SK-N-SH (cell line): Measurements from ENCODE around the gene EXOC1.

ENCODE experiments used
- EP300 ChIP-seq, 2 experiments: IDR thresholded peaks; 2 replicates each; pipeline versions ENCODE4 v1.4.0 to v1.6.1; 2012; ENCODE audit warnings: borderline replicate concordance in 1 of 2, low read depth in 1 of 2, low read length in 1 of 2
- POLR2AphosphoS5 ChIP-seq: IDR thresholded peaks from 2 replicates; pipeline ENCODE4 v1.6.1; 2012; ENCODE audit warnings: low read depth, low read length
- TAF1 ChIP-seq: IDR thresholded peaks from 2 replicates; pipeline ENCODE4 v1.6.1; 2012; ENCODE audit warnings: low read depth, mild to moderate bottlenecking, low read length, moderate library complexity, borderline replicate concordance
- TF ChIP-seq, protein P1 (sequence below): fragments of 200-600 bp; sonication (generic); IDR thresholded peaks from 2 replicates; pipeline ENCODE4 v1.6.1; 2017; ENCODE audit warnings: antibody characterized with exemption, mild to moderate bottlenecking, moderate library complexity

GRCh38 chr4:55819634-55820033, 33.8 kb upstream of the EXOC1 start, which contains the start of gene EXOC1L:
- TF ChIP-seq, protein P1, sequence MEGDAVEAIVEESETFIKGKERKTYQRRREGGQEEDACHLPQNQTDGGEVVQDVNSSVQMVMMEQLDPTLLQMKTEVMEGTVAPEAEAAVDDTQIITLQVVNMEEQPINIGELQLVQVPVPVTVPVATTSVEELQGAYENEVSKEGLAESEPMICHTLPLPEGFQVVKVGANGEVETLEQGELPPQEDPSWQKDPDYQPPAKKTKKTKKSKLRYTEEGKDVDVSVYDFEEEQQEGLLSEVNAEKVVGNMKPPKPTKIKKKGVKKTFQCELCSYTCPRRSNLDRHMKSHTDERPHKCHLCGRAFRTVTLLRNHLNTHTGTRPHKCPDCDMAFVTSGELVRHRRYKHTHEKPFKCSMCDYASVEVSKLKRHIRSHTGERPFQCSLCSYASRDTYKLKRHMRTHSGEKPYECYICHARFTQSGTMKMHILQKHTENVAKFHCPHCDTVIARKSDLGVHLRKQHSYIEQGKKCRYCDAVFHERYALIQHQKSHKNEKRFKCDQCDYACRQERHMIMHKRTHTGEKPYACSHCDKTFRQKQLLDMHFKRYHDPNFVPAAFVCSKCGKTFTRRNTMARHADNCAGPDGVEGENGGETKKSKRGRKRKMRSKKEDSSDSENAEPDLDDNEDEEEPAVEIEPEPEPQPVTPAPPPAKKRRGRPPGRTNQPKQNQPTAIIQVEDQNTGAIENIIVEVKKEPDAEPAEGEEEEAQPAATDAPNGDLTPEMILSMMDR: no peak
- TF ChIP-seq TAF1: no peak
- no peak for TF ChIP-seq EP300 (IDR thresholded peaks at IDR 0.05; ENCODE audit: borderline replicate concordance in 1 of 2, low read depth in 1 of 2, low read length in 1 of 2)
- TF ChIP-seq POLR2AphosphoS5: no peak
